T47D (cell line): Measurements from ENCODE around the gene CARS2.
"Not testable (repeated sequence)": the region's sequence is repeated elsewhere in the genome, so short reads cannot be mapped to it uniquely, and the experiment has no call there.

ENCODE experiments used
- DNase-seq, 2 experiments: peaks; one replicate each; pipeline versions ENCODE4 v3.0.0 to v3.0.0-alpha.2; 2011 to 2012; ENCODE audit warnings: low read depth in 1 of 2, low spot score in 1 of 2
- JUND ChIP-seq: IDR thresholded peaks from 2 replicates; pipeline ENCODE4 v1.6.1; 2012; ENCODE audit warnings: low read depth
- in situ Hi-C: cut with HindIII; loops from 2 replicates; pipeline ENCODE4 v1.10.0; 2016; ENCODE audit warnings: low sequenced_read_pairs, low pct_unique_long_range_greater_than_20kb

The CARS2 gene

GRCh38 chr13:110618780-110619179 lies 87.1 kb downstream of the CARS2 start:
- in situ Hi-C loops: no loop called here
- no peak for DNase-seq

GRCh38 chr13:110618167-110618566 lies 87.7 kb downstream of the CARS2 start:
- in situ Hi-C loops: no loop called here
- no peak for TF ChIP-seq JUND
- no peak for DNase-seq

More at GRCh38 chr13:110618780-110619179, 87.1 kb downstream of the CARS2 start:
- no peak for TF ChIP-seq JUND

- no peak for DNase-seq
- in situ Hi-C loops: no loop called here
- TF ChIP-seq JUND: no peak
These were observed 88.4 kb downstream of the CARS2 start for GRCh38 chr13:110617321-110618072.

GRCh38 chr13:110616103-110617101 lies 89.5 kb downstream of the CARS2 start:
- in situ Hi-C loops: no loop called here
- DNase-seq: peak in 1 of 2 experiments; percentile 43
- TF ChIP-seq JUND: no peak

DNA sequence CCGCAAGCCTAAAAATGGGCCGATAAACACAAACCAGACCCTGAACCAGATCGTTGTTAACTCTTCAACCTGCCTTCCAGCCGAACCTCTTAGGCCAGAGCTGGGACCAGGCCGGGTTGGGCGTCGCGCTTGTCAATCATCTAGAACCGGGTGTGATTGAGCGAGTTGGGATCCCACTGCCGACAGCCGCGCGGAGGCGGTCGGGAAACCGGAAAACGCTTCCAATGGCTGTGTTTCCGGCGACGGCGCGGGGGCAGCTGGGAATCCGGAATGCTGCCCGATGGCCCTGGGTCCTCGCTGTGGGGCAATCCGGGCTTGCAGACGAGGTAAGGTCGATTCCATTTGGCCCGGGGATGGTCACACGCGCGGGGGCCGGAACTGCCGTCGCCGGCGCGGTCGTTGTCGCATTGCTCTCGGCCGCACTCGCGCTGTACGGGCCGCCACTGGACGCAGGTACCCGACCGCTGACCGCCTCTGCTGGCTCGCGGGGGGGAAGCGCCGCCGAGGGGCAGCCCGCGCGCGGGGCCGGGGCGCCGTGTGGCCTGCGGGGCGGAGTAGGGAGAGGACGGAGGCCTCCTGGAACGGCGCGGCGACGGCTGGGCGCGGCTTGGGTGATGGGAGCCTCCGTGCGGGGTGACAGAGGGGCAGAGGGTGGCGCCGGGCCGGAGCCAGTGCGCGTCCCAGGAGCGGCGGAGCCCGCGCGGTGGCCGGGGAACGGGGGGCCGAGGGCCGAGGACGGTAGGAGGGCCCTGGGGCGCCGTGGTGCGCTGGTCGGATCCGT lies 90.4 kb downstream of the CARS2 start, which contains the start of gene NAXD:
NAXD (plus strand) TSS at position 224 of the 781 bp plus-strand sequence; CDS start at position 281, 57 bp downstream.
- peak; percentile 97 to 99 for DNase-seq
- in situ Hi-C loops: no loop called here
- TF ChIP-seq JUND: no peak

DNA sequence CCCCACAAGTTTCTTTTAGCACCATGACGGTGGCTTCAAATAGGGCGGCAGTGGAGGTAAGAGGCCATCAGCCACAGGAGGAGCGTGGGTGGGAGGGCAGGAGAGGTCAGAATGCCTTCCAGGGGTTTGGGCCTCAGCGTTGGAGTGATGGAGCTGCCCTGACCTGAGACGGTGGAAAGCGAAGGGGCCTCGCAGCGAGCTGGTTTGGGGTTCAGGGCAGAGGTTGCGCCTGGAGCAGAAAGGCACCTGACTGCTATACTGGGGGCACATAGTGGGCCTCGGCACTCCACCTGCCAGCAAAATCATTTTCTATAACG lies 91.0 kb downstream of the CARS2 start:
- TF ChIP-seq JUND: no peak
- DNase-seq: no peak
- in situ Hi-C loops: no loop called here

GRCh38 chr13:110610955-110611595 lies 94.8 kb downstream of the CARS2 start:
- no peak for DNase-seq
- in situ Hi-C loops: no loop called here
- TF ChIP-seq JUND: no peak

- in situ Hi-C loops: no loop called here
- no peak for DNase-seq
- TF ChIP-seq JUND: no peak
These were observed 98.2 kb downstream of the CARS2 start for GRCh38 chr13:110607675-110608224.

DNA sequence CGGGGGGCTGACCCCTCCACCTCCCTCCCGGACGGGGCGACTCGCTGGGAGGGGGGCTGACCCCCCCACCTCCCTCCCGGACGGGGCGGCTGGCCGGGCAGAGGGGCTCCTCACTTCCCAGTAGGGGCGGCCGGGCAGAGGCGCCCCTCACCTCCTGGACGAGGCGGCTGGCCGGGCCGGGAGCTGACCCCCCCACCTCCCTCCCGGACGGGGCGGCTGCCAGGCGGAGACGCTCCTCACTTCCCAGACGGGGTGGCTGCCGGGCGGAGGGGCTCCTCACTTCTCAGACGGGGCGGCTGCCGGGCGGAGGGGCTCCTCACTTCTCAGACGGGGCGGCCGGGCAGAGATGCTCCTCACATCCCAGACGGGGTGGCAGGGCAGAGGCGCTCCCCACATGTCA lies 99.6 kb downstream of the CARS2 start:
- in situ Hi-C loops, DNase-seq: not testable (repeated sequence)

DNA sequence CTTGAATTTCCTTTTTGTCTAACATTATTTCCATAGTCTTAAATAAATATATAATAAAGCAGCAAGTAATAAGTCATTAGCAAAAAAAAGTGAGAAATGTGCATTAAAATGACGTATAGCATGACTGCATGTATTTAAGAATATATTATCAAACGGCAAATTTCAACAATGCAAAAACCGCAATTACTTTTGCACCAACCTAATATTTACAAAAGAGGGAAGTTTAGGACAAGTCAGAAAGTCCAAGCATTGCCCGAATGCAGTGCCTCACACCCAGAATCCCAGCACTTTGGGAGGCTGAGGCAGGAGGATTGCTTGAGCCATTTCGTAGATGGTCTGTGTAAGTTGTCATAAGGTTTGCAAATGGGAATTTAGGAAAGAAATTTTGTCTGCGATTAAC lies 100.8 kb downstream of the CARS2 start:
- no peak for TF ChIP-seq JUND
- in situ Hi-C loops: no loop called here
- DNase-seq: no peak

GRCh38 chr13:110600980-110601379 lies 104.9 kb downstream of the CARS2 start:
- in situ Hi-C loops: no loop called here
- no peak for TF ChIP-seq JUND
- DNase-seq: no peak
